ENCODE data around the gene VSTM4. TPM values are rescaled to one million over a fixed set of nuclear protein-coding genes. Genes with fewer than 3 reads are reported as not detected.

Gene VSTM4
- total RNA-seq, 2 donors from 2014 or later: 0.25 to 0.38 TPM

- H3K4me3 Mint-ChIP-seq: no peak overlapping the region
- H3K36me3 Mint-ChIP-seq: no peaks in the 10 kb centered on the region
- DNase-seq (ENCODE audit: low spot score) (no peak), ATAC-seq (no peak)
- H3K4me1 Mint-ChIP-seq (ENCODE audit: low read depth in 2 of 2): peaks cover 0 to 4% of the 10 kb centered on the region in 2 donors
- H3K9me3 Mint-ChIP-seq: no peaks in the 10 kb centered on the region
- no peak overlapping the region for H3K27ac Mint-ChIP-seq
- H3K27me3 Mint-ChIP-seq: peaks cover 0 to 7% of the 10 kb centered on the region in 2 donors
These were observed 60.0 kb downstream of the VSTM4 start for GRCh38 chr10:49055221-49055849.

GRCh38 chr10:49054753-49055152 is 60.6 kb downstream of the VSTM4 start:
- Mint-ChIP-seq H3K4me3 (no peak overlapping the region), H3K9me3 (no peaks in the 10 kb centered on the region), H3K4me1 (ENCODE audit: low read depth in 2 of 2) (peaks cover 0 to 4% of the 10 kb centered on the region in 2 donors), H3K27me3 (peaks cover 0 to 7% of the 10 kb centered on the region in 2 donors), H3K27ac (no peak overlapping the region), H3K36me3 (no peaks in the 10 kb centered on the region)
- DNase-seq (ENCODE audit: low spot score) (no peak), ATAC-seq (no peak)

GRCh38 chr10:49053998-49054692 is 61.2 kb downstream of the VSTM4 start:
- H3K4me1 Mint-ChIP-seq (ENCODE audit: low read depth in 2 of 2): peaks cover 0 to 4% of the 10 kb centered on the region in 2 donors
- no peak overlapping the region for H3K27ac Mint-ChIP-seq
- H3K4me3 Mint-ChIP-seq: no peak overlapping the region
- no peaks in the 10 kb centered on the region for H3K36me3 Mint-ChIP-seq
- no peak for DNase-seq (ENCODE audit: low spot score)
- ATAC-seq: no peak
- H3K9me3 Mint-ChIP-seq: no peaks in the 10 kb centered on the region
- H3K27me3 Mint-ChIP-seq: peaks cover under 1 to 9% of the 10 kb centered on the region in 2 donors

GRCh38 chr10:49053053-49053997 is 62.0 kb downstream of the VSTM4 start:
- H3K27ac Mint-ChIP-seq: peak overlapping the region in 1 of 2 donors; percentile 45
- no peaks in the 10 kb centered on the region for H3K36me3 Mint-ChIP-seq
- DNase-seq (ENCODE audit: low spot score) (no peak), ATAC-seq (peak in 1 of 2 donors; percentile 39)
- H3K4me1 Mint-ChIP-seq (ENCODE audit: low read depth in 2 of 2): peaks cover 0 to 4% of the 10 kb centered on the region in 2 donors
- no peaks in the 10 kb centered on the region for H3K9me3 Mint-ChIP-seq
- H3K4me3 Mint-ChIP-seq: no peak overlapping the region
- H3K27me3 Mint-ChIP-seq: peaks cover 7 to 9% of the 10 kb centered on the region in 2 donors

- no peaks in the 10 kb centered on the region for H3K9me3 Mint-ChIP-seq
- no peaks in the 10 kb centered on the region for H3K36me3 Mint-ChIP-seq
- H3K4me1 Mint-ChIP-seq (ENCODE audit: low read depth in 2 of 2): peaks cover 0 to 4% of the 10 kb centered on the region in 2 donors
- no peak for ATAC-seq
- no peak overlapping the region for H3K27ac Mint-ChIP-seq
- peaks cover 11 to 14% of the 10 kb centered on the region in 2 donors for H3K27me3 Mint-ChIP-seq
- DNase-seq (ENCODE audit: low spot score): no peak
- no peak overlapping the region for H3K4me3 Mint-ChIP-seq
These were observed 63.3 kb downstream of the VSTM4 start for GRCh38 chr10:49052069-49052468.

GRCh38 chr10:49050906-49051305 is 64.4 kb downstream of the VSTM4 start:
- Mint-ChIP-seq H3K27ac (no peak overlapping the region), H3K4me3 (no peak overlapping the region), H3K36me3 (no peaks in the 10 kb centered on the region), H3K27me3 (peaks cover 9 to 14% of the 10 kb centered on the region in 2 donors), H3K4me1 (ENCODE audit: low read depth in 2 of 2) (peaks cover 5 to 7% of the 10 kb centered on the region in 2 donors), H3K9me3 (peaks cover 2% of the 10 kb centered on the region)
- no peak for ATAC-seq
- DNase-seq (ENCODE audit: low spot score): no peak

GRCh38 chr10:49050366-49050765 is 65.0 kb downstream of the VSTM4 start:
- H3K9me3 Mint-ChIP-seq: peaks cover 4% of the 10 kb centered on the region
- no peak for DNase-seq (ENCODE audit: low spot score)
- peaks cover 9 to 10% of the 10 kb centered on the region in 2 donors for H3K4me1 Mint-ChIP-seq (ENCODE audit: low read depth in 2 of 2)
- H3K27ac Mint-ChIP-seq: no peak overlapping the region
- H3K4me3 Mint-ChIP-seq: no peak overlapping the region
- peaks cover 9 to 14% of the 10 kb centered on the region in 2 donors for H3K27me3 Mint-ChIP-seq
- no peak for ATAC-seq
- H3K36me3 Mint-ChIP-seq: no peaks in the 10 kb centered on the region

- Mint-ChIP-seq H3K27me3 (peaks cover 9 to 14% of the 10 kb centered on the region in 2 donors), H3K9me3 (peaks cover 4% of the 10 kb centered on the region)
- ATAC-seq: no peak
These were observed 65.7 kb downstream of the VSTM4 start for GRCh38 chr10:49049660-49050059.

GRCh38 chr10:49047128-49047639 is 68.1 kb downstream of the VSTM4 start:
- peaks cover 9 to 21% of the 10 kb centered on the region in 2 donors for H3K27me3 Mint-ChIP-seq
- DNase-seq (ENCODE audit: low spot score): no peak
- H3K36me3 Mint-ChIP-seq: no peaks in the 10 kb centered on the region
- peaks cover 4% of the 10 kb centered on the region for H3K9me3 Mint-ChIP-seq
- H3K4me1 Mint-ChIP-seq (ENCODE audit: low read depth in 2 of 2): peaks cover 6 to 9% of the 10 kb centered on the region in 2 donors
- no peak for ATAC-seq
- no peak overlapping the region for H3K27ac Mint-ChIP-seq
- H3K4me3 Mint-ChIP-seq: no peak overlapping the region

More at GRCh38 chr10:49049660-49050059, 65.7 kb downstream of the VSTM4 start:
- no peak overlapping the region for H3K27ac Mint-ChIP-seq
- DNase-seq (ENCODE audit: low spot score): no peak
- no peaks in the 10 kb centered on the region for H3K36me3 Mint-ChIP-seq
- no peak overlapping the region for H3K4me3 Mint-ChIP-seq
- H3K4me1 Mint-ChIP-seq (ENCODE audit: low read depth in 2 of 2): peaks cover 9 to 10% of the 10 kb centered on the region in 2 donors

GRCh38 chr10:49044293-49045193 is 70.8 kb downstream of the VSTM4 start:
- DNase-seq (ENCODE audit: low spot score): no peak
- H3K4me3 Mint-ChIP-seq: no peak overlapping the region
- peaks cover 6 to 9% of the 10 kb centered on the region in 2 donors for H3K4me1 Mint-ChIP-seq (ENCODE audit: low read depth in 2 of 2)
- H3K36me3 Mint-ChIP-seq: no peaks in the 10 kb centered on the region
- no peak for ATAC-seq
- H3K9me3 Mint-ChIP-seq: peaks cover 4% of the 10 kb centered on the region
- H3K27ac Mint-ChIP-seq: no peak overlapping the region
- peaks cover 5 to 21% of the 10 kb centered on the region in 2 donors for H3K27me3 Mint-ChIP-seq

GRCh38 chr10:49040601-49041000 is 74.7 kb downstream of the VSTM4 start:
- peaks cover under 1% of the 10 kb centered on the region in 2 donors for H3K4me1 Mint-ChIP-seq (ENCODE audit: low read depth in 2 of 2)
- no peaks in the 10 kb centered on the region for H3K36me3 Mint-ChIP-seq
- H3K27ac Mint-ChIP-seq: no peak overlapping the region
- DNase-seq (ENCODE audit: low spot score) (no peak), ATAC-seq (no peak)
- H3K9me3 Mint-ChIP-seq: no peaks in the 10 kb centered on the region
- H3K27me3 Mint-ChIP-seq: peaks cover 0 to 7% of the 10 kb centered on the region in 2 donors
- H3K4me3 Mint-ChIP-seq: no peak overlapping the region

- Mint-ChIP-seq H3K27me3 (peaks cover 0 to 7% of the 10 kb centered on the region in 2 donors), H3K36me3 (no peaks in the 10 kb centered on the region), H3K9me3 (no peaks in the 10 kb centered on the region), H3K4me1 (ENCODE audit: low read depth in 2 of 2) (no peaks in the 10 kb centered on the region), H3K4me3 (no peak overlapping the region), H3K27ac (no peak overlapping the region)
- ATAC-seq (no peak), DNase-seq (ENCODE audit: low spot score) (no peak)
These were observed 75.9 kb downstream of the VSTM4 start for GRCh38 chr10:49039409-49039808.
